ENCODE measurements around the gene AK2.

GRCh38 chr1:33055210-33056008 lies 18.7 kb upstream of the AK2 start:
- TF ChIP-seq POLR2A (IDR thresholded peaks at IDR 0.05; ENCODE audit: low read depth, low read length) (no peak), POLR2AphosphoS5 (IDR thresholded peaks at IDR 0.05; ENCODE audit: low read depth, low read length) (no peak)
